Activated CD4-positive, alpha-beta T cell treated with anti-CD3 and anti-CD28 coated beads for 24 hours (primary cell): Measurements from ENCODE around the gene PKLR.
"Not testable (repeated sequence)": the region's sequence is repeated elsewhere in the genome, so short reads cannot be mapped to it uniquely, and the experiment has no call there.

ENCODE experiments used
- DNase-seq, 2 donors: peaks; one replicate each; pipeline ENCODE4 v3.0.0-alpha.2; 2020; ENCODE audit warnings: low read depth in 2 of 2

The PKLR gene

DNA sequence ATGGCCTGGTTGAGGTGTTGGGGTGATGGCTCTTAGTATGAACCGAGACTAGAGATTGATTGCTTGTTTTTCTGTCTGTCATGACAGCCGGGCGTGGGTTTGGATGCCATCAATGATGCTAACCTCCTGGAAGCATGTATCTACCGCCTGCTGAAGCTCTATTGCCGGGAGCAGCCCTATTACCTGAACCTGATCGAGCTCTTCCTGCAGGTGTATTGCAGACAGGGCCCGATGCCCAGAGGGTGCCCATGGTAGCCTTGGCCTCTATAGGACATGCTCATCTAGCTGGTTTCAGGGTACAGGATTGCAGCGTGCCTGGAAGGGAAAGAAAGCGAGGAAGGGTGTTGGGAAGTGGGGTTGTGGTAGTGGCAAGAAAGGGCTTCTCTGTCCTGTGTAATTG, 16.8 kb upstream of the PKLR start:
- DNase-seq, result no peak

DNA sequence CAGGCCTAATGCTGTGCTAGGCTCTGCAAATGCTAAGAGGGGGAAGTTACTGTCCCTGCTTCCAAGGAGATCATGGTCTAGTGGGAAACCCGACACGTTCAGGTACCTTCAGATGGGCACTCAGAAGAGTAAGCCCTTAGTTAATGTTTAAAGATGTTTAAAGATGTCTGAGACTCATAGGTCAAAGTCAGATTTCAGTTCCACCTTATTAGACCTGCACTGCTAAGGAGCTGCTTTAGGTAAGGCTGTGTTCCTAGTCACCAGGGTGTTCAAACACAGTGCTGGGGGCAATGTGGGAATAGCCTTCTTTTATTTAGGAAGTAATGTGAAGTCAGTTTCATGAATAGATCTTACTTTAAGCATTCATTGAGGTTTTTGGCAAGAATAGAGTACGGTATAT, 15.7 kb upstream of the PKLR start:
- no peak for DNase-seq

DNA sequence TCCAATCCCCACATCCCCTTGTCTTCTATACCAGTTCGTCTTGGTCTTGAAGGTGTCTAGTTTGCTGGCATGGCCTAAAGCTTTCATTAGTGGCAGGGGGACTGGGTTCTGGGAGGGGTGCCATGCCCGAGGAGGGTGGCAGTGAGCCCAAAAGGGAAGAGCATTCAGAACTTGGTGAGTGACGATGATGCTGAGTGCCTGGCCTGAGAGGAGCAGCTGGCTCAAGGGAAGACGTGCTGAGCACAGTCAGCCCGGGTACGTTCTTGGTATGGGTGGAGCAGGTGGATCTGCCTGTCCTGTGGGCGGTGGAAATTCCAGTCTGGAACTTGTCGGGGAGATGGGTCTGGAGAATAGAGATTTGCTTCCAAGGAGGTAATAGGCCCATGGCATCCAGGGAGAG, 12.0 kb upstream of the PKLR start:
- no peak for DNase-seq

DNA sequence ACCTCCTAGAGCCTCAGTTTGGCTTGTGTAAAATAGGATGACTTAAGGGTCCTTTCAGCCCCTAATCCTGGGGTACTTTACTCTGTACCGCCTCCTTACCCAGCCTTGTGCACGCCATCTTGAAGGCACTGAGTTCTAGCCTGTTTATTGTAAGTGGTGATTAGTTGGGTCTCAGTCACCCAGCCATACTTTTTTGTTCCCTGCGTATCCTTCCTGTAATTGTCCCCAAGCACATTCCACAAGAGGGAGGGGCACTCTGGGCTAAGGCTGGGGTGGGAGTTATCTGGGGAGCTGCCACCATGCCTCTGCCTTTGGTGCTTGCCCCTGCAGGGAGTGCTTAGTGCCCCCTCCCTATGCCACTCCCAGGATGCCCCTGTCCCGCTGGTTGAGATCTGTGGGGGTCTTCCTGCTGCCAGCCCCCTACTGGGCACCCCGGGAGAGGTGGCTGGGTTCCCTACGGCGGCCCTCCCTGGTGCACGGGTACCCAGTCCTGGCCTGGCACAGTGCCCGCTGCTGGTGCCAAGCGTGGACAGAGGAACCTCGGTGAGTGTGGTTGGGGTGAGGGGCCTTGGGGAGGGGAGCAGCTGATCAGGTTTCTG, 8.3 kb upstream of the PKLR start:
- no peak for DNase-seq

DNA sequence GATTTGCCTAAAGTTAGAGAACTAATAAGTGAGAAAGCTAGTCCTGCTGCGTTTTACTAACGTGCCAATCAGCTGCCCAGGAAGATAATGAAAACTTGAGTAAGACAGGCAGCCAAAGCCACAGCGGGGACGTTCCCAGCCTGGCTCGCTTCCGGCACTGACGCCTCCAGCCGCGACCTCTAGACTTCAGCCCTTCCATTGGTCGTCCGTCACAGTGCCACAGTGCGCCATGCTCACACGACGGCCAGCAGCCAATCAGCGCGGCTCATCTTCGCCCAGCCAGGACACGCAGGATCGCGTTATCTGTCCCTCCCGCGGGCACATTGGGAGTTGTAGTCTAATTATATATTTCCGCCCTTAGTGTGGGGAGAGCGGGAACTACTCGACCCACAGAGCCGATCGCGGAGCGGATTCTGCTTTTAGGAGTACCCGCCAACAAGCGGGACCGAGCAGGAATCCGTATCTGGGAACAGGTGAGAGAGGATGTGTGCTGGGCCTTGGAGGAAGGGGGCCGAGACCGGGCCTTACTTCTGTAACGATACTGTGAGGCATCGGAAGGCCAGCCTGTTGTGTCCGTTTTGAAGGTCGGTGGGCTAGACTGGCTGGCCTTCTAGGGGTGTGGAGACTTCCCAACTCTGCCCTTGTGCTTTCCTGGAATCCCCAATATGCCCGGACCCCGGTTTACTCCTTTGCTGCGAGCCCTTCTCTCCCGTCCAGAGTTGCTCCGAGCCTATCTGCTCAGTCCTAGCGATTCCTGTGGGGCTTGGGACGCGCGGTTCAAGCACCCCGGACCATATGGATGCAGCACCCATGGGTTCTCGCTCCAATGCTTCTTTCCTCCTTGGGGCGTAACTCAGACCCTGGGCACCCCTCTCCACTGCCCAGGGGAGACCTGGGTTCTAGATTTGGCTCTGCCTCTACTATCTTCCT, 7.5 kb upstream of the PKLR start, which contains the start of gene FDPS:
Gene FDPS (plus strand): TSS at position 374 of the 930 bp plus-strand sequence. CDS start 924 bp downstream, outside the sequence.
- DNase-seq, result peak; percentile 90 to 95

DNA sequence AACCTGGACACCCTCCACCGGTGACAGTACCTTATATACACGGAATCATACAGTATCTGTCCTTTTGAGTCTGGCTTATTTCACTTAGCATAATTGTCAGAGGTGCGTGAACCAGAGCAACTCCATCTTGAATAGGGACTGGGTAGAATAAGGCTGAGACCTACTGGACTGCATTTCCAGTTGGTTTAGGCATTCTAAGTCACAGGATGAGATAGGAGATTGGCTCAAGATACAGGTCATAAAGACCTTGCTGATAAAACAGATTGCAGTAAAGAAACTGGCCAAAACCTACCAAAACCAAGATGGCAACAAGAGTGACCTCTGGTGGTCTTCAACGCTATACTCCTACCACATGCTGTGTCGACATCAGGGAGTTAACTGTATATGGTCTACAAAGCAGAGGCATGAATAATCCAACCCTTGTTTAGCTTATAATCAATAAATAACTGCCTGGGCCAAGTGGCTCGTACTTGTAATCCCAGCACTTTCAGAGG, 6.1 kb upstream of the PKLR start:
- DNase-seq, result no peak

DNA sequence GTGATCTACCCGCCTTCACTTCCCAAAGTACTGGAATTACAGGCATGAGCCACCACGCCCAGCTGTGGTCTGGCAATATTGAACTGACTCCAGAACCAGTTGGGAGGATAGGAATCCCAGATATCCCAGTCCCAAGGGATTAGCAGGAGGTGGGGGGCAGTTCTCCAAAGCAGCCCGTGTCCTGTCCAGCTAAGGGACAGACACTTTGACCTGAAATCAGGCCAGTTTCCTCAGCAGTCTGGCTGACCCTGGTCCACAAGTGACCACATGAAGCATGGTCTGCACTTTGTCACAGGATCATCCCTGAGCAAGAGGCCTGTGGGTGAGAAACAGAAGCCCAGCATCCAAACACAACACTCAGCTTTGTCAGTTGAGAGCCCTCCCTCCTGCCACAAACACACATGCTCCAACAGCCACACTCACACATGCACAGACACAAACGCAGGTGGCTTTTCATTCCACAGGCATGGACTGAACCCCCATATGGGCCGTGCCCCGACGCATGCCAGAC, 4.7 kb upstream of the PKLR start:
- no peak for DNase-seq

DNA sequence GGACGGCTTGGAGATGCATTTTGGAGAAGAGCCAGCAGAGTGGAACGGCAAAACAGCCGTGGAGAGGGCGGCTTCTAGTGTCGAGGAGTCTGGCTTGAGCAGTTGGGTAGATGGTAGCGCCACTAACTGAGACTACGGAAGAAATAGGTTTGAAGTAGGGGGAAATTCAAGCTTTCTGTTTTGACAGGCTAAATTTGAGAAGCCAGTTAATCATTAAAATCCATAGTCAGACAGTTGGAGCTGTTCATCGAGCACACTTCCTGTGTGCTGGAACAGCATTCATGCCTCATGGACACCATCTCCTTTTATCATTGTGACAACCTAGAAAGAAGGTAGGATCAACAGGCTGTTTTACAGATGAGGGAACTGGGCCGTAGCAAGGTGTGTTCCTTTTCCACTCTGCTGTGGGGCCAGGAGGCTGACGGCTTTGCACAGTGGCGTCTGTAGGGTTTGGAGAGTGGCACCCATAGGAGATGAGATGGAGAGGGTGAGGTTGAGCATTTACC, 3.4 kb upstream of the PKLR start:
- no peak for DNase-seq

DNA sequence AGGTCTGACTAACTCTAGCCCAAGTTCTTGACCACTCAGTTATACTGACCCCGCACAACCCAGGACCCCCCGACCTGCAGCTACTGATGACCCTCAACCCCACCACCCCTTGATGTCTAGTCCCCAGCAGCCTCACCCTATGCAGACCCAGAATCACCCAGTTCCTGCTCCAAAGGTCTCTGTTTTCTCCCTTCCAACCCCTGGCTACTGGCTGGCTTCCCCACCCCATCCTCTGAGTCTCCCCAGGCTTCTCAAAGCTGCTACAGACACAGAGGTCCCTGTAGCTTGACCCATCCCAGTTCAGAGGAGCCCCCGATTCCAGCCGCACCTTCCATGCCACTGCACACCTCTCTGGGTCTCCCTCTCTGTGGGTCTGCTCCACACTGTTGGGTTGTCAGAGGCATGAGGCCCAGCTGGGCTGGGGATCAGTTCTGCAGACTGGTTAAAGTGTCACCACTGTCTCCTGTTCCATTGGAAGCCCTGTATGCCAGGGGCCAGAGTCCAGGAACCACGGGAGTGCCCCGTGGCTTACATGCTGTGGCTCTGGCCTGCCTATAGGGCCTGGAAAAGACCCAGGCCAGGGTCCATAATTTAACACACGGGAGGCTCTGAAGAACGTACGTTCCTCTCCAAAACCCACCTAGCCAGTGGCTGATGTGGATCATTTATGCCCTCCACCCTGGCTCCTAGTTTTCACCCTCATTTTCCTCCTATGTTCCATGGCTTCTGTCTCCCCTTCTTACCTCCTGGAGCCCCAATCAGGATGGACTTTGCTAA, 497 bp downstream of the PKLR start:
- no peak for DNase-seq

DNA sequence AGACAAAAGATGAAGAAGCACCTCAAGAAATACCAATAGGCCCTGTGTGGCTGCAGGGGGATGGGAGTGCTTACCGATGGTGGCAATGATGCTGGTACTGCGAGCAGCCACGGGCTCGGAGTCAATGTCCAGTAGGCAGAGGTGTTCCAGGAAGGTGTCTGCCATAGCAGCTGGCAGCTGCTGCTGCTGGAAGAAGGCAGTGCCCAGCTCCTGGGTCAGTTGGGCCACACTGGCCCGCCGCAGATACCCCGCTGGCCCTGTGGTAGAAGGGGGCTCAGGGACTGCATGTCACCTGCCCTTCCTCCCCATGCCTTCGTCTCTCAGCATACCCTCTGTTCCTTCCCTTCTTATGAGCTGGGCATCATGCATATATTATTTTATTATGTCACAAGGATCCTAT, 1.2 kb downstream of the PKLR start:
- no peak for DNase-seq

DNA sequence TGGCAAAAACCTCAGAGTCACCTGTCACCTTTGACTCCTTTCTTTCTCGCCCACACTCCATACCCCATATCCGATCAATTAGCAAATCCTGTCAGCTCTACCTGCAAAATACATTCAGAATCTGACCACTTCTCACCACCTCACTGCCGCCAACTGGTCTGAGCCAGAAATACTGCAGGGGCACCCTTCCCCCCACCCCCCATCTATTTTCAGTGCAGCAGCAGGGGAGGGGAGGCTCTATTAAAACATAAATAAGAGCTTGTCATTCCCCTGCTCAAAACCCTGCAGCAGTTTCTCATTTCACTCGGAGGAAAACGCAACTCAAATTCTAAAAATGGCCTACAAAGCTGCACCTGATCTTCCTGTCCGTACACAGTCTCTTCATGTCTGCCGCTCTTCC, 3.9 kb downstream of the PKLR start:
- DNase-seq, result no peak

DNA sequence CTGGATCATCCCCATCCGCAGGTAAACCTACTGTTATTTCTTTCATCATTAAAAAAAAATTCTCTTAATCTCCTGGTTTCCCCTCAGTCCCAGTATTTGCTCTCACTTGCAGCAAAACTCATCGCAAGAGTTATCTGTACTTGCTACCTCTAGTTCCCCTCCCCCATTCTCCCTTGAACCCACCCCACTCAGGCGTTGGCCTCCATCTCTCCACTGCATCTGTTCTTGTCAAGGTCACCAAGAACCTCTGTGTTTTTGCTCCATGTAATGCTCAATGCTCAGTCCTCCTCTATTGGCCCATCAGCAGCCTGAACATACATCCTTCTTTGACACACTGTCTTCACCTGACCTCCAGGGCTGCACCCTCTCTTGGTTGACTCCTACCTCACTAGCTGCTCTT, 4.6 kb downstream of the PKLR start:
- no peak for DNase-seq

DNA sequence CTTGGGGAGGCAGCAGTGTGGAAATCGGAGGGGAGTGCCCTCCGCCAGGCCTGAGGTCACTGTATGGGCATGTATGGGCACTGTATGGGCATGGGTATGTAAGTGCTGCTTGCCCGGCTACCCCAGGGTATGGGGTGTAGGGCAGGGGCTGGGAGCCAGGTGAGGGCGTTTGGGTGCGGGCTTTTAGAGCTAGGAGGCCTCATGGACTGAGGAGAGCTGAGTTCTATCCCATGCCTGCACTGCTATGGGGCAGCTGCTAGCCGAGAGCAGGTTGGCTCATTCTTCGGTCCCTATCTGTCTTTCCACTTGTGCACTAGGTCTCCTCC, 5.3 kb downstream of the PKLR start:
- no peak for DNase-seq

DNA sequence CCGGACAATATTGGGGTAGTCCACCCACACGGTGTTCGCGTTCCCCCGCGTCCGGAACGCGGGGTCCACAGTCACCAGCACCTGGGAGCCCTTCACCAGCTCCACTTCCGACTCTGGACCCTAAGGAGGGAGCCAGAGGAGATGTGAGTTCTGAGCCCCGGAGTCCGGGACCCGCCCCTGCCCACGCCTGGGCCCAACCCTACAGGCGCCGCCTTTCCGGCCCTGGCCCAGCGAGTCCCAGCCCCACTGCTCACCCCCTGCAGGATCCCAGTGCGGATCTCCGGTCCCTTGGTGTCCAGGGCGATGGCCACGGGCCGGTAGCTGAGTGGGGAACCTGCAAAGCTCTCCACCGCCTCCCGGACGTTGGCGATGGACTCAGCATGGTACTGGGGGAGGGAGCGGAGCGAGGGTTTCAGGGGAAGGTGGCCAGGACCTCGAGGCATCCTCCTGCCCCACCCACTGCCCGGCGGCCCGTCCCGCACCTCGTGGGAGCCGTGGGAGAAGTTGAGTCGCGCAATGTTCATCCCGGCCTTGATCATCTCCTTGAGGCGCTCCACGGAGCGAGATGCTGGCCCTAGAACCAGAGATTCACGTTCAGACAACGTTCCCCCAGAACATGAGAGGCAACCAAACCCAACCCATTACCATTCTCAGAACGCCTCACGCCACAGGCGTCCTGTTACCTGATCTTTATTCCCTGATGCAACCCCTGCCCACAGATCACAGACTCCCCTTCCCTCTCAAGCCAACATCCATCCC, 5.9 kb downstream of the PKLR start:
- DNase-seq, result no peak

DNA sequence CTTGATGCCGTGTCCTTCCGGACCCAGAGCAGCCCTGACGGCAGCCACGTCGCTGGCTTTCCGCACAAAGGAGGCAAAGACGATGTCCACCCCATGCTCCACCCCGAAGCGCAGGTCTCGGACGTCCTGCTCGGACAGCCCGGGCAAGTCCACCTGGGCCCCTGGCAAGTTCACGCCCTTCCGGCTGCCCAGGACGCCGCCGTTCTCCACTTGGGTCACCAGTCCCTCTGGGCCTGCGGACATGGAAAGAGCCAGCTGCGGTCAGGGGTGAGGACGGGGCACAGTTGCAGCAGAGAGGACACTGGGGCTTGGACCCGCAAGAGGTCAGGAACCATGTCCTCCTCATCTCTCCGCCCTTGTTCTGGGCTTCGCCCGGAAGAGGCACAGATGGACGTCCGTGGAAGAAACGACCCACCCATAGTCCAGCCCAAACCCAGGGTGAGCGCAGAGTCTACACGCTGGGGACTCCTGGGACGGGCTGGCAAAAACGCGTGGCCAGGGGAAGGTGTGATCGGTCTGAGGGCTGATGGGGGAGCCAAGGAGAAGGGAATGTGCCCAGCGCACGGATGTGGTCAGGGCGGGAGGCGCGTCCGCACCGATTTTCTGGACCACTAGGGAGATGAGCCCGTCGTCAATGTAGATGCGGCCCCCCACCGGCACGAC, 6.6 kb downstream of the PKLR start:
- no peak for DNase-seq

DNA sequence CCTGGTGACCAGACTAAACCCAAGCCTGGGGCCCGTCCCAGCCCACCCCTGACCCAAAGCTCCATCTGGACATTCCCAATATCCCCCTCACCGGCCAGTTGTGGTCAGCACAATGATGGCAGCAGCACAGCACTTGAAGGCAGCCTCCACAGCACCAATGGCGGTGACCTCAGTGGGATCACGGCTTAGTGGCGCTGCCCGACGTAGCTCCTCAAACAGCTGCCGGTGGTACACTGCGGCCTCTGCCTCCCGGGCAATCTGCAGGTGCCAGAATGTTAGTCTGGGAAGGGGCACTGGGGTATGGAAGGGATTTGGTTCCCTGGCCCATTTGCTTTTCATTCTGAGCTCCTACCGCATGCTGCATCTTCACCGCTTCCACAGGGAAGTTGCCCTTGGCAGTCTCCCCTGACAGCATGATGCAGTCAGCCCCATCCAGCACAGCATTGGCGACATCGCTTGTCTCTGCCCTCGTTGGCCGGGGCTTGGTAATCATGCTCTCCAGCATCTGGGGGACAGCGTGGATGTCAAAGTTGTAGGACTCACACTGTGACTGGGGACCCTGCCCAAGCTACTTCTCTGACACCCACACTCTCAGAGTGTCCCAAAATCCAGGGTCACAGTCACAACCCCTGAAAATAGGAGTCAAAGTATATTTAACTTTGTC, 8.0 kb downstream of the PKLR start:
- DNase-seq, result no peak

DNA sequence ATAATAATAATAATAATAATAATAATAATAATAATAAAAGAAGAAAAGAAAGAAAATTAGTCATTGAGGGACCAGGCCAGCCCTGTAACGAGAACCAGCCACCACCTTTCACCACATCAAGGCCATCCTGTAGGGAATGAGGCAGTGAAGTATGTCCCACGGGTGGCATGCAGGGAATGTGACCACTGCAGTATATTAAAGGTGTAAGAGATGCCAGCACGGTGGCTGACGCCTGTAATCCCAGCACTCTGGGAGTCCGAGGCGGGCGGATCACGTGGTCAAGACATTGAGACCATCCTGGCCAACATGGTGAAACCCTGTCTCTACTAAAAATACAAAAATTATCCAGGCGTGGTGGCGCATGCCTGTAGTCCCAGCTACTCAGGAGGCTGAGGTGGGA, 10.2 kb downstream of the PKLR start:
- DNase-seq, result not testable (repeated sequence)

DNA sequence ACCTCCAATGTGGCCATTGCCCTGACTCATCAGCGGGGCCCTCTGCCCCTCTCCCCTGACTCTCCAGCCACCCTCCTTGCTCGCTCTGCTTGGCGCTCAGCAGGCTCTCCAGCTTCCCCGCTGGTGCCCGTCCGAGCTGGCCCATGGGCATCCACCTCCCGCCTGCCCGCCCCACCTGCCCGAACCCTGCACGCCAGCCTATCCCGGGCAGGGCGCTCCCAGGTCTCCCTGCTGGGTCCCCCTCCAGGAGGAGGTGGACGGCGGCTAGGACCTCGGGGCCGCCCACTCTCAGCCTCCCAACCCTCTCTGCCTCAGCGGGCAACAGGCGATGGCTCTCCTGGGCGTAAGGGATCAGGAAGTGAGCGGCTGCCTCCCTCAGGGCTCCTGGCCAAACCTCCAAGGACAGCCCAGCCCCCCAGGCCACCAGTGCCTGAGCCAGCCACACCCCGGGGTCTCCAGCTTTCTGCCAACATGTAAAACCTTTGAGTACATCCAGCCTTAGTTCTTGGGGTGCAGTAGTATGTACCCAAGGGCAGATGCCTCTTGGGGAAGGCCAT, 13.2 kb downstream of the PKLR start:
- no peak for DNase-seq

DNA sequence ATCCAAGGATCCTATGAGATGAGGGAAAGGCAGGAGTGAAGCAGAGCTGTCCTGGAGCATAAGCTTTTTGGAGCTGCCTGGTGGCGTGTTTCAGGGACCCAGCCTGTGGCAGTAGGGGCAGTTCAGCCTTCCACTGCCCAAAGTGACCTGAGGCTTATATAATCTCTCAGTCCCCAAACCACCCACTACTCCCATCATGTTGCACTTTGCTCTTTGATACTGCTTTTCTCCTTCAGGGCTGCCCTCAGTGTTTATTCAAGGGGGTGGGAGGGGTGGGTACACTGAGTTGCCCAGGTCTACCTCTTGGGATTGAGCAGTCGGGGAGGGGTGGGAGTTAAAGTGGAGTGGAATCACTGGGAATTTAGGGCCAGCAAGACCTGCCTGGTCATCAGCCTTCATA, 14.7 kb downstream of the PKLR start:
- DNase-seq, result no peak

DNA sequence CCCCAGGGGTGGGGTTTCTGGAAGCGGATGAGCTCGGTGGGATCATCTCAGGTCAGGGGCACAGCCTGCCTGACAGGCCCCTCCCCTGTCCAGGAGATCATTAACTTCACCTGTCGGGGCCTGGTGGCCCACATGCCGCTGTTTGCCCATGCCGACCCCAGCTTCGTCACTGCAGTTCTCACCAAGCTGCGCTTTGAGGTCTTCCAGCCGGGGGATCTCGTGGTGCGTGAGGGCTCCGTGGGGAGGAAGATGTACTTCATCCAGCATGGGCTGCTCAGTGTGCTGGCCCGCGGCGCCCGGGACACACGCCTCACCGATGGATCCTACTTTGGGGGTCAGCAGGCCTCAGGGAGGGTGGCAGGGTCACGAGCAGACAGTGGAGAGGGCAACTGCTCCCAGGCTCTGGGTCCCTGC, 15.6 kb downstream of the PKLR start:
- DNase-seq, result no peak
